ENCODE data around the gene JCHAIN.

Gene JCHAIN

GRCh38 chr4:70666369-70666768 is at the start of gene JCHAIN:
Gene JCHAIN (minus strand): TSS chr4:70666508. CDS start chr4:70666490, 18 bp downstream.
- no peak within 1 kb of the TSS for H3K4me3 ChIP-seq (ENCODE audit: low read depth, low read length)
- DNase-seq (ENCODE audit: low read depth, low spot score), result no peak
- POLR2A ChIA-PET, result no interaction called here
- TF ChIP-seq CTCF (IDR thresholded peaks at IDR 0.05; ENCODE audit: insufficient read depth, low read length, missing control alignments), result no peak
- CTCF ChIA-PET, result interaction anchor here (1.3 to 5.0 kb wide), 4 partner anchors 14 to 564 kb away, joined by 4 to 34 read pairs (median 5); no protein-coding TSS in a partner anchor

DNA sequence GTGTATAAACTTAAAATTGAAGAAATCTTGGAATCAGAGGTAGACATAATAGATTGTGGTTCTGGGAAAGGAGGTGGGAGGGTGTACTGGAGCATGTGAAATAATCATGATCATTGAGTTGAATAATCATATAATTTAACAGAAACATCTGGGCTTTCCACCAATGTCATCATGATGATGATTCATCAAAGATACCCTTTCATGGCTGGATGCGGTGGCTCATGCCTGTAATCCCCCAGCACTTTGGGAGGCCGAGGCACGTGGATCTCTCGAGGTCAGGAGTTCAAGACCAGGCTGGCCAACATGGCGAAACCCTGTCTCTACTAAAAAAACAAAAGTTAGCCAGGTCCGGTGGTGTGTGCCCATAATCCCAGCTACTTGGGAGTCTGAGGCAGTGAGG is 48.8 kb upstream of the JCHAIN start:
- no peak for TF ChIP-seq CTCF (IDR thresholded peaks at IDR 0.05; ENCODE audit: insufficient read depth, low read length, missing control alignments)
- H3K4me3 ChIP-seq (ENCODE audit: low read depth, low read length), result no peak overlapping the region
- ChIA-PET CTCF (interaction anchor here (1.6 kb wide), 1 partner anchor 28 kb away, joined by 3 read pairs; no protein-coding TSS in a partner anchor), POLR2A (interaction anchor here (1.4 kb wide), 1 partner anchor 10 kb away, joined by 6 read pairs; no protein-coding TSS in a partner anchor)
- no peak for DNase-seq (ENCODE audit: low read depth, low spot score)

DNA sequence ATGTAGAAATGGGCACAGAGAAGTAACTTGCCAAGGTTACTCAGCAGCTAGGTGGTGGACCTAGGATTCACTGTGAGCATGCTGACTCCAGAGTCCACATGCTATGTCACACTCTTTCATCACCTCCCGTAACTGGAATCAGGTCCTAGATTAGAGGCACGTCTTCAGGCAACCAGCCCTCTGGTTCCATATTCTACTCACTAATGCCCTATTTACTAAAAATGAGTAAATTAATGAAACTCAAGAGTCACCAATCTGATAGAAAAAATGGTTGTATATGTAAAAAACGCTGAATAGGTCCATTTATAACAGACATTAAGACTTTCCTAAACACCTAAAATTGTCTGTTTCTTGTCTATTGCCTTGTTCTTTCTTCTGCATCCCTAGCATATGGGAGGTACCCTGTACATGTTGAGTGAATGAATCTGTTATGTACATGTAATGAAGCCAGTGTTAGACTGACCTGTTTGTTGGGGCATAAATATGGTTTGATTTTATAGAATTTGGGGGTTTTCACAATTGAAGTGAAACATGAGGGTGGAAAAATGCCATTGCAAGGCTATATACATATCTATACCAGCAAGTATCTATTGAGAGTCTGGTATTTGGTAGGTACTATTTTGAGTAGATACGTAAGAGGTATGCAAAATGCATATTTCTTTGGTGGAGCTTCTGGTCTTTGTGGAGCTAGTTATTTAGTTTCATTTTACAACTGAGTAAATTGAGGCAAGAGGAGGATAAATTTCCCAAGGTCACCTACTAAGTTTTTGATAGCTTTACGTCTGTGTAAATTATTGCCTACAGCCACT is 48.0 kb upstream of the JCHAIN start:
- H3K4me3 ChIP-seq (ENCODE audit: low read depth, low read length), result no peak overlapping the region
- ChIA-PET POLR2A (interaction anchor here (1.4 kb wide), 1 partner anchor 10 kb away, joined by 6 read pairs; no protein-coding TSS in a partner anchor), CTCF (no interaction called here)
- no peak for DNase-seq (ENCODE audit: low read depth, low spot score)
- no peak for TF ChIP-seq CTCF (IDR thresholded peaks at IDR 0.05; ENCODE audit: insufficient read depth, low read length, missing control alignments)

DNA sequence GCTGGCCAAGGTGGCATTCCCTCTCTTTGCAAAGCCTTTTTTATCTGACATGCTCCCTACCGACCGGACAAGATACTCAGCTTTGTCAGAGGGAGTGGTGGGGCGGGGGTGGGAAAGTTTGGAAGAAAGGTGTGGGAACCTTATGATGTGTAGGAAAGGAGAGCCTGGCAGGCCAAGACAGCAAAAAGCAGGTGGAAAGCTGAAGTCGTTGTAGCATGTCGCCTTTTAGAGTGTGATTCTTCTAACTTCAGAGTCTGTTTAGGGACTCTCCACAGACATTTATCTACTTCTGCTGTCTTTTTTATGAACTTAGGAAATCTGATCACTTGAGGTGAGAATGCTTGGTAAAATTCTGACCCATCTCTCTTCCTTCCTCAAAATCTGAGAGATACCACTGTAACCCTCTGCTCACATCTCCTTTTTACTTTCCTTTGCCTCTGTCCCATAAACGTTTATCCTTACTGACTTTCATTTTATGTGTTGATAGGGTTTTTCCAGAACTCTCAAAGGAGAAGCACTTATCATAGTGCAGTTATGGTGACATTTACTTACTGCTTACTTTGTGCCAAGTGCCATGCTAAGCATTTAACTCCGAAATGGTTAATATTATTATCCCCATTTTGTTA is 47.3 kb upstream of the JCHAIN start:
- CTCF ChIA-PET, result interaction anchor here (0.6 to 0.7 kb wide), 2 partner anchors 13 to 30 kb away, joined by 3 read pairs; no protein-coding TSS in a partner anchor
- no peak for DNase-seq (ENCODE audit: low read depth, low spot score)
- TF ChIP-seq CTCF (IDR thresholded peaks at IDR 0.05; ENCODE audit: insufficient read depth, low read length, missing control alignments), result no peak
- POLR2A ChIA-PET, result no interaction called here
- no peak overlapping the region for H3K4me3 ChIP-seq (ENCODE audit: low read depth, low read length)

DNA sequence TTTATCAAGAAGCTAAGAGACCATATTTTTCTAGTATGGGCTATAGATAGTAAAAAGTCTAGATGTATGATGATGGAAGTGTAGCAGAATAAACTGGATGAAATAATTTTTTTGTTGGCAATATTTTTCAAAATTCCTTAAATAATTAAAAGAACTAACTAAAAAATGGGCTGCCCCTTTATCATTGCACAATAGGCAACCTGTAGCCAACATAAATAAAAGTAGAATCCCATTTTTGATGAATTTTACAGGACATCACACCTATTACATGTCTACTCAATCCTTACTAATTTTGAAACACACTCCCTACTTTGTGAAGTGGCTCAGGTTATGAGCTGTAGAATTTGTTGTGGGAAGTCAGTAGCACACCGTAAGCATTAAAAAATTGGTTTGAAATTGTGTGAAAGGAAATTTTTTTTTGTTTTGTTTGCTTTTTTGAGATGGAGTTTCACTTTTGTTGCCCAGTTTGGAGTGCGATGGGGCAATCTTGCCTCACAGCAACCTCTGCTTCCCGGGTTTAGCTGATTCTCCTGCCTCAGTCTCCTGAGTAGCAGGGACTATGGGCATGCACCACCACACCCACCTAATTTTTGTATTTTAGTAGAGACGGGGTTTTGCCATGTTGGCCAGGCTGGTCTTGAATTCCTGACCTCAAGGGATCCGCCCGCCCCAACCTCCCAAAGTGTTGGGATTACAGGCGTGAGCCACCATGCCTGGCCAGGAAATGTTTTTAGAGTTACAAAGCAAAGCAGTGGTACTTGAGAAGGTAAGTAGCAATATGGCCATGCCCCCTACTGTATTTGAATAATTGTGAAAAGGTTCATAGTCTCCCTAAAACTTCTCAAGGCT is 46.5 kb upstream of the JCHAIN start:
- CTCF ChIA-PET, result interaction anchor here (0.6 to 1.1 kb wide), 3 partner anchors 11 to 30 kb away, joined by 3 to 4 read pairs (median 3); no protein-coding TSS in a partner anchor
- DNase-seq (ENCODE audit: low read depth, low spot score), result no peak
- H3K4me3 ChIP-seq (ENCODE audit: low read depth, low read length), result no peak overlapping the region
- POLR2A ChIA-PET, result no interaction called here
- TF ChIP-seq CTCF (IDR thresholded peaks at IDR 0.05; ENCODE audit: insufficient read depth, low read length, missing control alignments), result no peak
